MM.1S (cell line): ENCODE data around the gene ADCYAP1R1.

ENCODE experiments used
- DNase-seq: peaks from one replicate; pipeline ENCODE4 v3.0.0-alpha.2; 2015
- H2AFZ ChIP-seq: fragments of 300-600 bp; sonication (generic); 2 replicates; pipeline ENCODE4 v1.6.0; 2016; ENCODE audit warnings: antibody characterized with exemption, low read length
- H3F3A ChIP-seq: fragments of 300-600 bp; sonication (generic); 2 replicates; pipeline ENCODE4 v1.6.1; 2016; ENCODE audit warnings: mild to moderate bottlenecking, antibody characterized with exemption, low read length, moderate library complexity, mixed read lengths; ENCODE audit not compliant: insufficient read depth
- H3K27ac ChIP-seq: fragments of 300-600 bp; sonication (generic); 2 replicates; pipeline ENCODE4 v1.5.1; 2016; ENCODE audit warnings: mild to moderate bottlenecking, low read length
- H3K27me3 ChIP-seq: fragments of 300-600 bp; sonication (generic); replicated peaks from 2 replicates; pipeline ENCODE4 v1.6.0; 2016; ENCODE audit warnings: low read length; ENCODE audit not compliant: insufficient read depth
- H3K36me3 ChIP-seq: fragments of 300-600 bp; sonication (generic); replicated peaks from 2 replicates; pipeline ENCODE4 v1.6.1; 2016; ENCODE audit warnings: mild to moderate bottlenecking, low read length, mixed read lengths; ENCODE audit not compliant: insufficient read depth
- H3K4me1 ChIP-seq: fragments of 300-600 bp; sonication (generic); 2 replicates; pipeline ENCODE4 v1.6.1; 2016; ENCODE audit warnings: low read length, mixed read lengths
- H3K4me2 ChIP-seq: fragments of 300-600 bp; sonication (generic); 2 replicates; pipeline ENCODE4 v1.6.0; 2016; ENCODE audit warnings: low read depth, low read length
- H3K4me3 ChIP-seq: fragments of 300-600 bp; sonication (generic); 2 replicates; pipeline ENCODE4 v1.5.1; 2016; ENCODE audit warnings: low read length, mixed read lengths
- H3K79me2 ChIP-seq: fragments of 300-600 bp; sonication (generic); 2 replicates; pipeline ENCODE4 v1.6.1; 2016; ENCODE audit warnings: mixed run types, low read length, mixed read lengths
- H3K9ac ChIP-seq: fragments of 300-600 bp; sonication (generic); 2 replicates; pipeline ENCODE4 v1.6.1; 2016; ENCODE audit warnings: low read length, mixed read lengths
- H3K9me2 ChIP-seq: fragments of 300-600 bp; sonication (generic); replicated peaks from 2 replicates; pipeline ENCODE4 v1.6.1; 2016; ENCODE audit warnings: mild to moderate bottlenecking, low read length, mixed read lengths; ENCODE audit not compliant: insufficient read depth
- H3K9me3 ChIP-seq: fragments of 300-600 bp; sonication (generic); replicated peaks from 2 replicates; pipeline ENCODE4 v1.6.1; 2016; ENCODE audit warnings: mild to moderate bottlenecking, low read length, mixed read lengths; ENCODE audit not compliant: insufficient read depth
- H4K20me1 ChIP-seq: fragments of 300-600 bp; sonication (generic); 2 replicates; pipeline ENCODE4 v1.6.1; 2016; ENCODE audit warnings: mild to moderate bottlenecking, low read length, moderate library complexity, mixed read lengths; ENCODE audit not compliant: insufficient read depth
- CTCF ChIP-seq: fragments of 300-600 bp; sonication (generic); IDR thresholded peaks from 2 replicates; pipeline ENCODE4 v1.5.1; 2016; ENCODE audit warnings: antibody characterized with exemption, low read length, mixed read lengths
- EZH2 ChIP-seq: fragments of 300-600 bp; sonication (generic); optimal IDR thresholded peaks from 2 replicates; pipeline ENCODE3; 2017; ENCODE audit warnings: low read depth, mild to moderate bottlenecking, antibody characterized with exemption, low read length, mixed read lengths
- EZH2phosphoT487 ChIP-seq: fragments of 300-600 bp; sonication (generic); IDR thresholded peaks from 2 replicates; pipeline ENCODE4 v1.6.1; 2018; ENCODE audit warnings: antibody characterized with exemption, low read length

Gene ADCYAP1R1

GRCh38 chr7:31121601-31122000, 69.5 kb downstream of the ADCYAP1R1 start:
- no peaks in the 10 kb centered on the region for H3K36me3 ChIP-seq
- H3K27me3 ChIP-seq = no peaks in the 10 kb centered on the region
- TF ChIP-seq EZH2 = no peak
- TF ChIP-seq CTCF = no peak
- TF ChIP-seq EZH2phosphoT487 = no peak
- H3K4me2 ChIP-seq = no peak overlapping the region
- H3K27ac ChIP-seq = no peak overlapping the region
- no peaks in the 10 kb centered on the region for H3F3A ChIP-seq
- H2AFZ ChIP-seq = no peak overlapping the region
- no peak overlapping the region for H3K4me3 ChIP-seq
- H3K9ac ChIP-seq = no peak overlapping the region
- no peaks in the 10 kb centered on the region for H3K79me2 ChIP-seq
- H3K9me2 ChIP-seq = no peaks in the 10 kb centered on the region
- H4K20me1 ChIP-seq = no peaks in the 10 kb centered on the region
- no peaks in the 10 kb centered on the region for H3K9me3 ChIP-seq
- DNase-seq = no peak
- no peaks in the 10 kb centered on the region for H3K4me1 ChIP-seq

- no peaks in the 10 kb centered on the region for H3K9me3 ChIP-seq
- H3K4me1 ChIP-seq = no peaks in the 10 kb centered on the region
- no peak overlapping the region for H3K9ac ChIP-seq
- no peaks in the 10 kb centered on the region for H4K20me1 ChIP-seq
- no peak overlapping the region for H2AFZ ChIP-seq
- no peak overlapping the region for H3K4me2 ChIP-seq
- peak; percentile 45 for DNase-seq
- H3K79me2 ChIP-seq = no peaks in the 10 kb centered on the region
- H3K4me3 ChIP-seq = no peak overlapping the region
- no peaks in the 10 kb centered on the region for H3K27me3 ChIP-seq
- H3K9me2 ChIP-seq = no peaks in the 10 kb centered on the region
- TF ChIP-seq CTCF (peak; percentile 71), EZH2 (no peak), EZH2phosphoT487 (no peak)
- H3K27ac ChIP-seq = no peak overlapping the region
- H3K36me3 ChIP-seq = no peaks in the 10 kb centered on the region
- H3F3A ChIP-seq = no peaks in the 10 kb centered on the region
Measured at GRCh38 chr7:31122649-31123058, 70.5 kb downstream of the ADCYAP1R1 start.

GRCh38 chr7:31123321-31123720, 71.2 kb downstream of the ADCYAP1R1 start:
- Histone ChIP-seq H3K27ac (no peak overlapping the region), H2AFZ (no peak overlapping the region), H3K27me3 (no peaks in the 10 kb centered on the region), H3K4me1 (no peaks in the 10 kb centered on the region), H3K4me2 (no peak overlapping the region), H3K9me3 (no peaks in the 10 kb centered on the region), H3K79me2 (no peaks in the 10 kb centered on the region), H3F3A (no peaks in the 10 kb centered on the region), H3K9ac (no peak overlapping the region), H4K20me1 (no peaks in the 10 kb centered on the region), H3K36me3 (no peaks in the 10 kb centered on the region), H3K9me2 (no peaks in the 10 kb centered on the region), H3K4me3 (no peak overlapping the region)
- no peak for DNase-seq
- TF ChIP-seq EZH2phosphoT487 (no peak), CTCF (no peak), EZH2 (no peak)
